ENCODE measurements around the gene INTS1.

The INTS1 gene

DNA sequence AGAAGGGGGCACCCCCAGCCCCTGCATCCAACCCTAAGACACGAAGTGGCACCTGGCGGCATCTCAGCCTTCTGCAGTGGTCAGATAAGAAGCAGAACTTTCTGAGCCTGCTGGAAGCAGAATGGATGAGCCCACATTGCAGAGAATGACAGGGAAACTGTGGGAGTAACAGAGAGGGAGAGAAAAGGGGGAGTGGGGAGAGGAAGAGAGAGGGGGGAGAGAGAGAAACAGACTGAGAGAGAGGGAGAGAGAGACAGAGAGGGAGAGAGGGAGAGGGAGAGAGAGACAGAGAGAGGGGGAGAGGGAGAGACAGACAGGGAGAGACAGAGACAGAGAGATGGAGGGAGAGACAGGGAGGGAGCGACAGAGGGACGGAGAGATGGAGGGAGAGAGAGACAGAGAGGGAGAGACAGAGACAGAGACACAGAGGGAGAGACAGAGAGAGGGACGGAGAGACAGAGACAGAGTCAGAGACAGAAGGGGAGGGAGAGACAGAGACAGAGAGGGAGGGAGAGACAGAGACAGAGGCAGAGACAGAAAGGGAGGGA is 80.9 kb downstream of the INTS1 start:
- Histone ChIP-seq H3K9ac (ENCODE audit: low read depth, low read length) (no peak overlapping the region), H3K9me3 (ENCODE audit: control insufficient read depth, insufficient read depth, low read length) (no peaks in the 10 kb centered on the region), H3K4me1 (ENCODE audit: insufficient read depth, low read length) (peaks cover 5% of the 10 kb centered on the region), H3K36me3 (ENCODE audit: insufficient read depth, low read length) (no peaks in the 10 kb centered on the region)

DNA sequence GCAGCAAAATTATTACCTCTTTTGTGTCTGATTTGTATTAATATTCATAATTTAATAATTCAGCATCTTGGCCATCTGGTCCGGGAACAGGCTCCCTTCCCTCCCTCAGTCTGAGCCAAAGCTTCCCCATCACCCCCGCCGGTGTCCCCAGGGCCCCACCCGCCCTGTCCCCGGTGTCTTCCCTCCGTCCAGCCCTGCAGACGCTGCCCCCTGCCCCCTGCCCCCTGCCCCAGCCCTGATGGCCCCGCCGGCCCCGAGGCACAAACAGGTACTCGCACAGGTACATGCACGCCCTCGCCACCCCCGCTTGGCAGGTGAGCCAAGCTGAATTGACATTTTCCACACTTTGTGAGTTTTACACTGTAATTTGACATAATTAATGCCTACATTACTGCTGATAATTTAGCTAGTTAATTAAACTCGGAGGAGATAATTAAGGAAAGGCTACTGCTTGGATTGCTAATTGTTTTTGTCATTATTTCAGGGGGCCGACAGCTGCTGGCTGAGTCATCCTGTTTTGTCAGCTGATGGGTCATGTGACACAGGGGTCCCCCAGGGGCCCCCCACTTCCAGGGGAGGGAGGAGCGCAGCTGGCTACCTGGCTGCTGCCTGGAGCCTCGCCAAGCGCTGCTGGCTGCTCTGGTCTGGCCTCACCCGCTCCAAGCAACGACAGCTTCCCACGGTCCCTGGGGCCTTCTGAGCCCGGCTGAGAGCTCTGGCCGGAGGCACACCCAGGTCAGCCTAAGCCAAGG is 81.5 kb downstream of the INTS1 start:
- H3K9ac ChIP-seq (ENCODE audit: low read depth, low read length): no peak overlapping the region
- H3K4me1 ChIP-seq (ENCODE audit: insufficient read depth, low read length): peaks cover 10% of the 10 kb centered on the region
- no peaks in the 10 kb centered on the region for H3K9me3 ChIP-seq (ENCODE audit: control insufficient read depth, insufficient read depth, low read length)
- no peaks in the 10 kb centered on the region for H3K36me3 ChIP-seq (ENCODE audit: insufficient read depth, low read length)

DNA sequence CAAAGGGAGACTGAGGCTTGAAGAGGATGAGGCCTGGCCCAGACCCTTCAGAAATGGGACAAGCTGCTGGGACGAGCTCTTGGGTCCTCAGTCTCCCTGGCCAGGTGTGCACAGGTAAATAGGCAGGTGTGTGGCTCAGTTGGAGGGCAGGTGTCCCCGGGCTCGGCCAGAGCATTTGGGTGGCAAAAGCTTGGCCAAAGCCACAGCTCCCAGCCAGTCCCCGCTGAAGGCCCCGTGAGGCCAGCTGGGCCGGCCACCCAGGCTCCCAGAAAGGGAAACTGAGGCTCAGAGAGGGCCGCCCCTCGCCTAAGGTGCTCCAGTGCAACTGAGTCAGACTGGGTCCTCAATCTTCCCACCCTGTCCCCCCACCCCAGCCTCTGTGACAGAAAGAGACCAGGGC is 82.2 kb downstream of the INTS1 start:
- Histone ChIP-seq H3K9ac (ENCODE audit: low read depth, low read length) (no peak overlapping the region), H3K36me3 (ENCODE audit: insufficient read depth, low read length) (no peaks in the 10 kb centered on the region), H3K9me3 (ENCODE audit: control insufficient read depth, insufficient read depth, low read length) (no peaks in the 10 kb centered on the region), H3K4me1 (ENCODE audit: insufficient read depth, low read length) (peaks cover 10% of the 10 kb centered on the region)

DNA sequence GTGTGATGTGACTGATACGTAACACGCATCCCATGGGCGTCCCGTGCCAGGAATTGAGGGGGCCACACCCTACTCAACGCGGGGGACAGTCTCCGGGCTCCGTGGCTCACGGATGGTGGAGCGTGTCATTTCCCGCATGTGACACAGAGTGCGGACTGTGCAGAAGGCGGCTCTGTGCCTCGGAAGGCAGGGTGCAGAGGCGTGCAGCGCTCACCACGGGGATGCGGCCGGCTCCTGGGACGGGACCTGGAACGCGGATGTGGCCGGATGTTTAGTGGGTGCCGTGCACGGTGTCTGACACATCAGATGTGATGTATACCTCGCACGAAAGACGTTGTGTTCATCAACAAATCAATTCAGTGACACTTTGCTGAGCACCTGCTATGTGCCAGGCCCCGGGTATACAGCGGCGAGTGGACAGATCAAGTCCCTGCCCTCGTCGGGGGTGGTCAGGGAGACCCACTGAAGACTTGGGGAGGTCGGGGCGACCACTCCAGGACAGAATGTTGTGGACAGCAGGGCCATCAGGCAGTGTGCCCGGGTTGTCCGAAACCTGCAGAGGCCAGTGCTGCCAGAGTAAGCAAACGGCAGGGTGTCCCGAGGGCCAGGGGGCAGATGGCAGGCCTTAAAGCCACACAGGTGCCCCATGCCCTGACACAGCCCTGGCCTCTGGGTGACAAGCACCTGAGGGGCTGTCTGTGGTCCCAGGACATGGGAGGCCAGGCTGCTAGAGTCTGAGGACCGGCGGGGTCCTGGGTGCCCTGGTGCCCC is 83.0 kb downstream of the INTS1 start:
- Histone ChIP-seq H3K9ac (ENCODE audit: low read depth, low read length) (no peak overlapping the region), H3K36me3 (ENCODE audit: insufficient read depth, low read length) (no peaks in the 10 kb centered on the region), H3K9me3 (ENCODE audit: control insufficient read depth, insufficient read depth, low read length) (no peaks in the 10 kb centered on the region), H3K4me1 (ENCODE audit: insufficient read depth, low read length) (peaks cover 10% of the 10 kb centered on the region)
